Peyer's patch (tissue), 4 donors: ENCODE results near the gene STK40. TPM values are rescaled to one million over a fixed set of nuclear protein-coding genes. Genes with fewer than 3 reads are reported as not detected.

ENCODE experiments used
- DNase-seq, 3 donors: peaks; one replicate each; pipeline ENCODE4 v3.0.0-alpha.2; 2017 to 2019
- H3K27ac ChIP-seq, 4 donors: fragments of 200-600 bp; sonication (generic); one replicate each; pipeline ENCODE4 v1.5.1; 2016 to 2019
- H3K27me3 ChIP-seq, 2 donors: fragments of 200-600 bp; sonication (generic); one replicate each; pipeline ENCODE4 v1.5.1; 2019
- H3K36me3 ChIP-seq, 3 donors: fragments of 200-600 bp; sonication (generic); one replicate each; pipeline ENCODE4 v1.5.1; 2016 to 2019
- H3K4me1 ChIP-seq, 4 donors: fragments of 200-600 bp; sonication (generic); one replicate each; pipeline ENCODE4 v1.5.1; 2016 to 2019
- H3K4me3 ChIP-seq, 4 donors: fragments of 200-600 bp; sonication (generic); 1 replicate in 3 of 4; 2 replicates in 1 of 4; pipeline ENCODE4 v1.5.1; 2016 to 2019; ENCODE audit warnings: mild to moderate bottlenecking in 1 of 4
- H3K9me3 ChIP-seq, 4 donors: fragments of 200-600 bp; sonication (generic); one replicate each; pipeline ENCODE4 v1.5.1; 2016 to 2019; ENCODE audit warnings: mild to moderate bottlenecking in 1 of 4
- POLR2A ChIP-seq, 2 donors: fragments of 450-650 bp; IDR thresholded peaks; one replicate each; pipeline ENCODE4 v1.5.1; 2017; ENCODE audit warnings: antibody characterized with exemption in 2 of 2, mild to moderate bottlenecking in 2 of 2, moderate library complexity in 2 of 2
- total RNA-seq, 4 donors: library from RNA; depleted of rRNA; stranded (reverse); fragments of >200 nt; gene quantifications; one replicate each; pipeline ENCODE4 v1.1.0, GENCODE V29; 2016
- TF ChIP-seq, protein P1 (sequence below), 6 experiments: fragments of 450-650 bp in 4 of 6; fragments of 200-600 bp in 2 of 6; sonication (generic) in 1 of 6; IDR thresholded peaks; one replicate each; pipeline ENCODE4 v1.5.1; 2017 to 2019; ENCODE audit warnings: antibody characterized with exemption in 6 of 6, mild to moderate bottlenecking in 3 of 6, moderate library complexity in 1 of 6

The STK40 gene
- total RNA-seq, 4 donors from 2014 or later = 14.0 to 30.2 (median 21.5) TPM

DNA sequence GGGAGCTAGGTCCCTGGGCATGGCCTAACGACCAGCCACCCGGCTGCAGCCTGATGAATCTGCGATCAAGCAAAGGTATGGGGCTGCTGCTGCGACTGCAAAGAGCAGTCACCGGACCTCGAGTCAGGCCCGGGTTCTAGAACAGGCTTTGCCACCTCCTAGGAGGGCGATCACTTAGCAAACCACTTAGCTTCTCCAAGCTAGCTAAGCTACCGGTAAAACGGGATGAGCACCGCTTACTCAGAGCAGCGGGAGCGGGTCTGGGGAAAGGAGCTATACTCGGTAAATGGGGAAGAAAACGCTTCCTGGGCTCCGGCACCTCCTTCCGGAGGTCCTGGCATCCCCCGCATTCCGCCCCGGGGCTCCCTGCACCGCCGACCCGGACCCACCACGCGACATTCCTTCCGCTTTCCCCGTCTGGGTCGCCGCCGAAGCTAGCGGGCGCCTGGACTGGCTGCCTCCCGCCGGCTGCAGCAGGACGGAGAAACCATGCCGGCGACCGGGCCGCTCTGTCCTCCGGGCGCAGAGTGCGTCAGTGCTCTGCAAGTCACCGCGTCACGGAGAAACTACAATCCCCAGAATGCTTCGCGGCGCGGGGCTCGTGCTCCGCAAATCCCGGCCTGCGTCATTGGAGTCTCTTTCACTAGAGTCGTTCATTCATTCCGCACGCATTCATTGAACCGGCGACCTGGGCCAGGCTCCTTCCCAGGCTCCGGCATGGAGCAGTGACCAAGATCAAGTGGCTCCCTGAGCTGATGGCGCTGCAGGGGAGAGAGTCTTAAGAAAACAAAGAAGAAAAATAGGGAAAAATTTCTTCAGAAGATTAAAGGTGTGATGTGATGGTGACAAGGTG, 11.9 kb upstream of the STK40 start, which contains the start of gene LSM10:
Gene LSM10, minus strand, starts transcription at position 531 of the 853 bp plus-strand sequence. CDS start 3,779 bp downstream, outside the sequence.
- peak; percentile 93 to 98 (median 96) for DNase-seq
- H3K36me3 ChIP-seq = peaks cover 0 to 12% (median 0%) of the 10 kb centered on the region in 3 donors
- H3K9me3 ChIP-seq = no peaks in the 10 kb centered on the region
- H3K27ac ChIP-seq = peak within 1 kb of the TSS; percentile 84 to 93 (median 88)
- no peaks in the 10 kb centered on the region for H3K27me3 ChIP-seq
- peak within 1 kb of the TSS; percentile 57 to 77 (median 74) for H3K4me3 ChIP-seq
- peaks cover 0 to 11% (median 8%) of the 10 kb centered on the region in 4 donors for H3K4me1 ChIP-seq
- TF ChIP-seq, protein P1, sequence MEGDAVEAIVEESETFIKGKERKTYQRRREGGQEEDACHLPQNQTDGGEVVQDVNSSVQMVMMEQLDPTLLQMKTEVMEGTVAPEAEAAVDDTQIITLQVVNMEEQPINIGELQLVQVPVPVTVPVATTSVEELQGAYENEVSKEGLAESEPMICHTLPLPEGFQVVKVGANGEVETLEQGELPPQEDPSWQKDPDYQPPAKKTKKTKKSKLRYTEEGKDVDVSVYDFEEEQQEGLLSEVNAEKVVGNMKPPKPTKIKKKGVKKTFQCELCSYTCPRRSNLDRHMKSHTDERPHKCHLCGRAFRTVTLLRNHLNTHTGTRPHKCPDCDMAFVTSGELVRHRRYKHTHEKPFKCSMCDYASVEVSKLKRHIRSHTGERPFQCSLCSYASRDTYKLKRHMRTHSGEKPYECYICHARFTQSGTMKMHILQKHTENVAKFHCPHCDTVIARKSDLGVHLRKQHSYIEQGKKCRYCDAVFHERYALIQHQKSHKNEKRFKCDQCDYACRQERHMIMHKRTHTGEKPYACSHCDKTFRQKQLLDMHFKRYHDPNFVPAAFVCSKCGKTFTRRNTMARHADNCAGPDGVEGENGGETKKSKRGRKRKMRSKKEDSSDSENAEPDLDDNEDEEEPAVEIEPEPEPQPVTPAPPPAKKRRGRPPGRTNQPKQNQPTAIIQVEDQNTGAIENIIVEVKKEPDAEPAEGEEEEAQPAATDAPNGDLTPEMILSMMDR (IDR thresholded peaks at IDR 0.05) = no peak
- peak; percentile 84 to 91 for TF ChIP-seq POLR2A (IDR thresholded peaks at IDR 0.05)

DNA sequence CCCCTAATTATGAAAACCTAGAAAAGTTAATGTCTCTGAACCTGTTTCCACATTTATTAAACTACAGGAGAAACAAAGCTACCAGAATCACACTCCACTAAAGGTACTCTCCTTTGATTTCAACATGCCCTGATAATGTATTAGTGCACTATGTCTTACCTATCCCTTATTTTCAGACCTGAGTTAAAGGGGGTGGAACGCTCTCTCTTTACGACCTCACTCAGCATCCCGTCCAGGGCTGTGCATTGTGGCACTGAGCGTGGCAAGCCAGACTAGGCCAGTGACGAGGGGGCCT, 11.3 kb upstream of the STK40 start:
- peak overlapping the region; percentile 84 to 93 (median 88) for H3K27ac ChIP-seq
- TF ChIP-seq, protein P1 (IDR thresholded peaks at IDR 0.05) = no peak
- no peak for TF ChIP-seq POLR2A (IDR thresholded peaks at IDR 0.05)
- DNase-seq = peak in 1 of 3 donors; percentile 57
- H3K36me3 ChIP-seq = peaks cover 0 to 12% (median 0%) of the 10 kb centered on the region in 3 donors
- no peaks in the 10 kb centered on the region for H3K27me3 ChIP-seq
- peaks cover 0 to 11% (median 8%) of the 10 kb centered on the region in 4 donors for H3K4me1 ChIP-seq
- peak overlapping the region; percentile 57 to 77 (median 74) for H3K4me3 ChIP-seq
- H3K9me3 ChIP-seq = no peaks in the 10 kb centered on the region

DNA sequence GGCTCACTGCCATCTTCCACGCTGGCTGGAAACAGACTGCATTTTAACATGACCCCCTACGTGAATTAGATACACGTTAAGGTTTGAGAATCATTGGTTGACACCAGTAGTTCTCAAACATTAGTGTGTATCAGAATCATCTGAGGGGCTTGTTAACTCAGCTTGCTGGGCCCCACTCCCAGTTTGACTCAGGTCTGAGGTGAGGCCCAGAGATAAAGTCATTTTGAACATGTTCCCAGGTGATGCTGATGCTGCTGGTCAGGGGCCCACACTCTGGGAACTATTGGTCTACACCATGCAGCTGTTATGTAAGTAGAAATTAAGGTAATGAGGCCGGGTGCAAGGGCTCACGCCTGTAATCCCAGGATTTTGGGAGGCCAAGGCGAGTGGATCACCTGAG, 10.6 kb upstream of the STK40 start:
- DNase-seq = no peak
- Histone ChIP-seq H3K4me3 (no peak overlapping the region), H3K27me3 (no peaks in the 10 kb centered on the region), H3K27ac (peak overlapping the region in 1 of 4 donors; percentile 93), H3K36me3 (peaks cover 0 to 17% (median 0%) of the 10 kb centered on the region in 3 donors), H3K4me1 (peaks cover 0 to 11% (median 8%) of the 10 kb centered on the region in 4 donors), H3K9me3 (no peaks in the 10 kb centered on the region)
- TF ChIP-seq POLR2A (IDR thresholded peaks at IDR 0.05) = no peak
- TF ChIP-seq, protein P1 (IDR thresholded peaks at IDR 0.05) = no peak

DNA sequence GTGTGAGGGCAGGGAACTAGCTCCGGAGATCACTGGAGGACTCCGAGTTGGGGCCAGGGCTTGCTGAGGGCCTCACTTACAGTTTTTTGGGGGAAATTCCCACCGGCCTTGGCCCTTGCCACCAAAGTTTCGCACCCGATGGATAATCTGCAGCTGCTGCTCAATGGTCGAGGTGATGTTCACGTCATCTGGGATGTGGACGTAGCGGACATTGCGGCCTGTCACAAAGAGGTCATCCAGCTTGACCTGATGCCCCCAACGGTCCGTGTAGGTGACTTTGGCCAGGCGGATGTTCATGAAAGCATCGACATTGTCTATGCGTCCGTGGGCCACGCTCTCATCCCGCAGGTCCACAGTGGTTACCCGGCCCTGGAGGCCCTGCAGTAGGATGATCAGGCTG, 8.0 kb upstream of the STK40 start:
- Histone ChIP-seq H3K9me3 (no peaks in the 10 kb centered on the region), H3K4me3 (no peak overlapping the region), H3K27ac (no peak overlapping the region), H3K27me3 (no peaks in the 10 kb centered on the region), H3K4me1 (peaks cover 0 to 25% (median 15%) of the 10 kb centered on the region in 4 donors), H3K36me3 (peaks cover 0 to 22% (median 0%) of the 10 kb centered on the region in 3 donors)
- no peak for TF ChIP-seq POLR2A (IDR thresholded peaks at IDR 0.05)
- TF ChIP-seq, protein P1 (IDR thresholded peaks at IDR 0.05) = no peak
- DNase-seq = no peak

DNA sequence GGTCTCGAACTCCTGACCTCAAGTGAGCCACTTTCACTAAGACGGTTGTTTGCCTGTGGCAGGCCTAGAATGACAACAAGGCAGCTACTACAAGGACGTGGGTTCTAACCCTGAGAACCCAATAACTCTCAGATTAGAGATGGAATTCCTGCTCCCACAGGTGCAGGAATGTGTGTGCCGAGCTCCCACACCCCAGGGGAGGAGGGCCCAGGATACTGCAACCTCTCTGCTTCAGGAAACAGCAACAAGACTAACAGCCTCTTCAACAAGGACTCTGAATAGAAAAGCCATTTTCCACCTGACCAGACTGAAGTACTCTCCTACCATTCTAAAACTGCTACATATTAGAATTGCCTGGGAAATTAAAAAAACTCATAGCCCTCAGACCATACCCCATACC, 7.1 kb upstream of the STK40 start:
- DNase-seq = no peak
- peaks cover 0 to 22% (median 0%) of the 10 kb centered on the region in 3 donors for H3K36me3 ChIP-seq

More for the DNA sequence above, 7.1 kb upstream of the STK40 start:
- Histone ChIP-seq H3K9me3 (no peaks in the 10 kb centered on the region), H3K4me3 (no peak overlapping the region), H3K27me3 (no peaks in the 10 kb centered on the region), H3K27ac (no peak overlapping the region), H3K4me1 (peaks cover 0 to 28% (median 17%) of the 10 kb centered on the region in 4 donors)
- TF ChIP-seq, protein P1 (IDR thresholded peaks at IDR 0.05) = no peak
- no peak for TF ChIP-seq POLR2A (IDR thresholded peaks at IDR 0.05)
